HEK293 (cell line): ENCODE results near the gene CANX.

Source experiments
- CTCF ChIA-PET: fragments of 350-600 bp; formaldehyde crosslinking; extraction: SDS; loops from one replicate; lab custom pipeline; 2021; ENCODE audit warnings: antibody characterized with exemption; lab: Yijun Ruan, JAX
- POLR2A ChIA-PET: fragments of 300-600 bp; formaldehyde crosslinking; extraction: SDS; loops from one replicate; lab custom pipeline; 2020; ENCODE audit warnings: antibody characterized with exemption, inconsistent platforms; lab: Yijun Ruan, JAX
- H3K27ac ChIP-seq: fragments of 200-500 bp; sonication (Bioruptor generic); 2 replicates; pipeline ENCODE4 v1.5.1; 2014; ENCODE audit warnings: low read depth, low read length, control low read depth, inconsistent platforms; ENCODE audit errors: extremely low read depth
- H3K36me3 ChIP-seq, 2 experiments: fragments of 200-500 bp in 1 of 2; sonication (Bioruptor generic) in 1 of 2; 1 replicate in 1 of 2; 2 replicates in 1 of 2; pipeline ENCODE4 v1.5.1; 2014 to 2017; ENCODE audit warnings: inconsistent platforms in 2 of 2, low read length in 2 of 2; ENCODE audit not compliant: control insufficient read depth in 2 of 2, insufficient read depth in 1 of 2
- H3K4me1 ChIP-seq: fragments of 200-500 bp; sonication (Bioruptor generic); 2 replicates; pipeline ENCODE4 v1.5.1; 2014; ENCODE audit warnings: mild to moderate bottlenecking, low read length, inconsistent platforms; ENCODE audit not compliant: control insufficient read depth, insufficient read depth
- H3K4me3 ChIP-seq: 2 replicates; pipeline ENCODE4 v1.5.1; 2011; ENCODE audit warnings: low read depth, mild to moderate bottlenecking, control low read depth, low read length, moderate library complexity
- H3K9me3 ChIP-seq: fragments of 200-500 bp; sonication (Bioruptor generic); 2 replicates; pipeline ENCODE4 v1.5.1; 2014; ENCODE audit warnings: low read depth, low read length, inconsistent platforms; ENCODE audit not compliant: control insufficient read depth, insufficient read depth
- HIC1 ChIP-seq: fragments of 450-650 bp; formaldehyde crosslinking; IDR thresholded peaks from 2 replicates; pipeline ENCODE4 v1.5.1; 2016; ENCODE audit warnings: missing biosample characterization, missing genetic modification characterization
- MYNN ChIP-seq: fragments of 450-650 bp; formaldehyde crosslinking; IDR thresholded peaks from 2 replicates; pipeline ENCODE4 v1.5.1; 2016; ENCODE audit warnings: missing biosample characterization, missing genetic modification characterization, borderline replicate concordance
- TRIM28 ChIP-seq: IDR thresholded peaks from 2 replicates; pipeline ENCODE4 v1.6.1; 2011; ENCODE audit warnings: low read length, control low read depth, borderline replicate concordance
- YY2 ChIP-seq: fragments of 450-650 bp; formaldehyde crosslinking; IDR thresholded peaks from 2 replicates; pipeline ENCODE4 v1.5.1; 2016; ENCODE audit warnings: missing biosample characterization, missing genetic modification characterization
- ZBTB1 ChIP-seq: fragments of 450-650 bp; formaldehyde crosslinking; IDR thresholded peaks from 2 replicates; pipeline ENCODE4 v1.5.1; 2016; ENCODE audit warnings: missing biosample characterization, missing genetic modification characterization
- ZBTB48 ChIP-seq: fragments of 450-650 bp; formaldehyde crosslinking; IDR thresholded peaks from 2 replicates; pipeline ENCODE4 v1.5.1; 2016; ENCODE audit warnings: missing biosample characterization, missing genetic modification characterization
- ZBTB8A ChIP-seq: fragments of 450-650 bp; formaldehyde crosslinking; IDR thresholded peaks from 2 replicates; pipeline ENCODE4 v1.5.1; 2016; ENCODE audit warnings: missing biosample characterization, missing genetic modification characterization
- ZNF132 ChIP-seq: fragments of 450-650 bp; formaldehyde crosslinking; IDR thresholded peaks from 2 replicates; pipeline ENCODE4 v1.5.1; 2017; ENCODE audit warnings: missing biosample characterization, missing genetic modification characterization, borderline replicate concordance
- ZNF169 ChIP-seq: fragments of 450-650 bp; formaldehyde crosslinking; IDR thresholded peaks from 2 replicates; pipeline ENCODE4 v1.5.1; 2016; ENCODE audit warnings: missing biosample characterization, missing genetic modification characterization
- ZNF274 ChIP-seq, 2 experiments: fragments of 200-500 bp in 1 of 2; fragments of 450-650 bp in 1 of 2; sonication (Bioruptor generic) in 1 of 2; formaldehyde crosslinking in 1 of 2; IDR thresholded peaks; 2 replicates each; pipeline versions ENCODE4 v1.5.1 to v1.6.1; 2014 to 2016; ENCODE audit warnings: borderline replicate concordance in 1 of 2, inconsistent platforms in 1 of 2, low read length in 1 of 2, missing biosample characterization in 1 of 2, missing genetic modification characterization in 1 of 2
- ZNF350 ChIP-seq: fragments of 450-650 bp; formaldehyde crosslinking; IDR thresholded peaks from 2 replicates; pipeline ENCODE4 v1.5.0; 2017; ENCODE audit warnings: missing biosample characterization, mild to moderate bottlenecking, missing genetic modification characterization
- ZNF423 ChIP-seq: fragments of 450-650 bp; formaldehyde crosslinking; IDR thresholded peaks from 2 replicates; pipeline ENCODE4 v1.5.1; 2016; ENCODE audit warnings: missing biosample characterization, missing genetic modification characterization
- ZNF449 ChIP-seq: fragments of 450-650 bp; formaldehyde crosslinking; IDR thresholded peaks from 2 replicates; pipeline ENCODE4 v1.5.1; 2017; ENCODE audit warnings: missing biosample characterization, mild to moderate bottlenecking, missing genetic modification characterization, moderate library complexity
- ZNF501 ChIP-seq: fragments of 450-650 bp; formaldehyde crosslinking; IDR thresholded peaks from 2 replicates; pipeline ENCODE4 v1.5.1; 2016; ENCODE audit warnings: missing biosample characterization, missing genetic modification characterization
- ZNF513 ChIP-seq: fragments of 450-650 bp; IDR thresholded peaks from 2 replicates; pipeline ENCODE4 v1.5.1; 2018; ENCODE audit warnings: missing biosample characterization, missing genetic modification characterization
- ZNF514 ChIP-seq: fragments of 450-650 bp; formaldehyde crosslinking; IDR thresholded peaks from 2 replicates; pipeline ENCODE4 v1.5.1; 2016; ENCODE audit warnings: missing biosample characterization, missing genetic modification characterization
- ZNF670 ChIP-seq: fragments of 450-650 bp; formaldehyde crosslinking; IDR thresholded peaks from 2 replicates; pipeline ENCODE4 v1.5.1; 2016; ENCODE audit warnings: missing biosample characterization, missing genetic modification characterization, low read depth
- ZNF701 ChIP-seq: fragments of 450-650 bp; formaldehyde crosslinking; IDR thresholded peaks from 2 replicates; pipeline ENCODE4 v1.5.1; 2016; ENCODE audit warnings: missing biosample characterization, missing genetic modification characterization
- TF ChIP-seq, protein P1 (sequence below): fragments of 450-650 bp; formaldehyde crosslinking; IDR thresholded peaks from 2 replicates; pipeline ENCODE4 v1.5.1; 2016; ENCODE audit warnings: missing biosample characterization, missing genetic modification characterization, low read depth

CANX gene

DNA sequence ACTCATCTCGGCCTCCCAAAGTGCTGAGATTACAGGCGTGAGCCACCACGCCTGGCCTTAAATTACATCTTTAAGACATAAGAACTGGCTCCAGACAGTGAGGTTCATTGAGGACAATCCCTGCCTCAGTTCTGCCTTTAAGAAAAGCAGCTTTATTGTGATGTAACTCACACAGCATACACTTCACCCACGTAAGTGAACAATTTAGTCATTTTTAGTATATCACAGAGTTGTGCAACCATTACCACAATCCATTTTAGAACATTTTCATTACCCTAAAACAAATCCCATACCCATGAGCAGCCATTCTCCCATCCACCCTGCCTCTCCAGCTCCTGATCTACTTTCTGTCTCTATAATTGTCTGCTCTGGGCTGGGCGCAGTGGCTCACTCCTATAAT lies 71.0 kb downstream of the CANX start (continued):
- TF ChIP-seq HIC1 (tag by site-specific recombination) = no peak
- TF ChIP-seq ZBTB48 (tag by site-specific recombination) = no peak
- no peak for TF ChIP-seq ZNF274 (IDR thresholded peaks at IDR 0.05; ENCODE audit: low read length)
- no peak for TF ChIP-seq ZNF274 (tag by site-specific recombination; IDR thresholded peaks at IDR 0.05; ENCODE audit: borderline replicate concordance)
- TF ChIP-seq ZNF423 (tag by site-specific recombination) = no peak
- no peak for TF ChIP-seq MYNN (tag by site-specific recombination)
- TF ChIP-seq ZNF132 = no peak

GRCh38 chr5:179771311-179771895 lies 72.6 kb downstream of the CANX start:
- CTCF ChIA-PET = interaction anchor here (1.7 kb wide), 1 partner anchor 8 kb away, joined by 13 read pairs; no protein-coding TSS in a partner anchor
- peaks cover 22 to 99% of the 10 kb centered on the region in 2 experiments for H3K36me3 ChIP-seq
- no peaks in the 10 kb centered on the region for H3K4me1 ChIP-seq
- POLR2A ChIA-PET = interaction anchor here (1.2 kb wide), 1 partner anchor 8 kb away, joined by 3 read pairs; no protein-coding TSS in a partner anchor
- no peak for TF ChIP-seq ZNF670 (tag by site-specific recombination)
- no peak for TF ChIP-seq ZNF449 (tag by site-specific recombination)
- no peak for TF ChIP-seq YY2 (tag by site-specific recombination)
- no peak for TF ChIP-seq ZBTB8A
- TF ChIP-seq ZNF169 (tag by site-specific recombination) = no peak
- TF ChIP-seq TRIM28 = no peak
- TF ChIP-seq ZNF513 (tag by site-specific recombination) = no peak
- no peak for TF ChIP-seq ZNF514
- no peak for TF ChIP-seq ZNF501 (tag by site-specific recombination)
- TF ChIP-seq ZNF350 (tag by site-specific recombination) = no peak
- TF ChIP-seq, protein P1, sequence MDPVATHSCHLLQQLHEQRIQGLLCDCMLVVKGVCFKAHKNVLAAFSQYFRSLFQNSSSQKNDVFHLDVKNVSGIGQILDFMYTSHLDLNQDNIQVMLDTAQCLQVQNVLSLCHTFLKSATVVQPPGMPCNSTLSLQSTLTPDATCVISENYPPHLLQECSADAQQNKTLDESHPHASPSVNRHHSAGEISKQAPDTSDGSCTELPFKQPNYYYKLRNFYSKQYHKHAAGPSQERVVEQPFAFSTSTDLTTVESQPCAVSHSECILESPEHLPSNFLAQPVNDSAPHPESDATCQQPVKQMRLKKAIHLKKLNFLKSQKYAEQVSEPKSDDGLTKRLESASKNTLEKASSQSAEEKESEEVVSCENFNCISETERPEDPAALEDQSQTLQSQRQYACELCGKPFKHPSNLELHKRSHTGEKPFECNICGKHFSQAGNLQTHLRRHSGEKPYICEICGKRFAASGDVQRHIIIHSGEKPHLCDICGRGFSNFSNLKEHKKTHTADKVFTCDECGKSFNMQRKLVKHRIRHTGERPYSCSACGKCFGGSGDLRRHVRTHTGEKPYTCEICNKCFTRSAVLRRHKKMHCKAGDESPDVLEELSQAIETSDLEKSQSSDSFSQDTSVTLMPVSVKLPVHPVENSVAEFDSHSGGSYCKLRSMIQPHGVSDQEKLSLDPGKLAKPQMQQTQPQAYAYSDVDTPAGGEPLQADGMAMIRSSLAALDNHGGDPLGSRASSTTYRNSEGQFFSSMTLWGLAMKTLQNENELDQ = no peak
- TF ChIP-seq ZNF701 = no peak
- TF ChIP-seq ZBTB1 (tag by site-specific recombination) = no peak
- no peak overlapping the region for H3K27ac ChIP-seq
- no peak overlapping the region for H3K4me3 ChIP-seq
- no peaks in the 10 kb centered on the region for H3K9me3 ChIP-seq
